Pancreas (tissue), 10 donors: ENCODE data around the gene CAMKMT. TPM values are rescaled to one million over a fixed set of nuclear protein-coding genes. Genes with fewer than 3 reads are reported as not detected.

Experiments
- ATAC-seq, 4 donors: fragments of 200-7000 bp; cut with Tn5 transposase; one replicate each; pipeline versions ENCODE4 v1.8.0 to v1.9.1; 2020; ENCODE audit warnings: mild to moderate bottlenecking in 4 of 4, moderate library complexity in 4 of 4
- DNase-seq, 6 donors: peaks; one replicate each; pipeline ENCODE4 v3.0.0-alpha.2; 2020
- FAIRE-seq: peaks from 2 replicates; lab custom pipeline; 2012; peaks lifted over from hg19 to GRCh38; lab: Jason Lieb, UNC
- H3K27ac ChIP-seq, 4 donors: fragments of 200-600 bp; sonication (generic); 1 replicate in 3 of 4; 2 replicates in 1 of 4; pipeline versions ENCODE4 v1.5.0 to v1.8.0; 2020
- H3K27me3 ChIP-seq, 4 donors: fragments of 200-600 bp; one replicate each; pipeline ENCODE4 v1.8.0; 2021
- H3K36me3 ChIP-seq, 3 donors: fragments of 200-600 bp; sonication (generic) in 1 of 3; one replicate each; pipeline versions ENCODE4 v1.5.0 to v1.8.0; 2020 to 2021
- H3K4me1 ChIP-seq, 3 donors: fragments of 200-600 bp; one replicate each; pipeline ENCODE4 v1.8.0; 2021
- H3K4me3 ChIP-seq, 4 donors: fragments of 200-600 bp; sonication (generic) in 2 of 4; one replicate each; pipeline versions ENCODE4 v1.5.0 to v1.8.0; 2020 to 2021
- H3K9me3 ChIP-seq, 4 donors: fragments of 200-600 bp; one replicate each; pipeline ENCODE4 v1.8.0; 2021
- WGBS, 2 donors: extraction: QIAGEN DNeasy Blood & Tissue Kit; methylation state at CpG; one replicate each; pipeline ENCODE4 v1.1.7; 2013; 5-methylcytosine and 5-hydroxymethylcytosine counted together
- intact Hi-C, 3 donors: fragments of 100-400 bp; cut with DNase I; formaldehyde crosslinking; loops; one replicate each; pipeline versions ENCODE4 v1.11.1 to v1.14.2; 2022
- polyA plus RNA-seq, 2 donors: library from polyadenylated mRNA; stranded (reverse); fragments of 200-250 nt; gene quantifications; one replicate each; pipeline ENCODE4 v1.2.3, GENCODE V29; 2013
- total RNA-seq, 6 donors: library from RNA; stranded (reverse); fragmentation: NEBNext Ultra II Directional in 4 of 6; extraction: Animal tissue kit (Norgen Biotek cat#: 25700) in 4 of 6; gene quantifications; one replicate each; pipeline versions ENCODE4 v1.2.1 to v1.2.4, GENCODE V29; 2021 to 2023
- TF ChIP-seq, protein P1 (sequence below), 4 donors: fragments of 200-600 bp; sonication (generic) in 3 of 4; IDR thresholded peaks; one replicate each; pipeline versions ENCODE4 v1.5.0 to v1.8.0; 2021; ENCODE audit warnings: antibody characterized with exemption in 4 of 4
- donor health status: healthy with polysubstance abuse.
- donor health status: DM: no; HTN: no; CAD: no; lungs with moderate emphysema.
- donor health status: DM: no; HTN: no; CAD: no.
- donor health status: control.
- donor health status: control.
- donor health status: Bipolar disorder and iron deficiency.
- donor health status: DM: yes; HTN: yes; CAD: no.
- donor health status: DM: no; HTN: no; CAD: no.
- donor health status: DM: no; HTN: no; CAD: no.
- donor health status: DM: yes; HTN: yes; CAD: no.

The CAMKMT gene
- total and polyA plus RNA-seq, 8 donors: 4.6 to 11.9 (median 8.3) TPM

DNA sequence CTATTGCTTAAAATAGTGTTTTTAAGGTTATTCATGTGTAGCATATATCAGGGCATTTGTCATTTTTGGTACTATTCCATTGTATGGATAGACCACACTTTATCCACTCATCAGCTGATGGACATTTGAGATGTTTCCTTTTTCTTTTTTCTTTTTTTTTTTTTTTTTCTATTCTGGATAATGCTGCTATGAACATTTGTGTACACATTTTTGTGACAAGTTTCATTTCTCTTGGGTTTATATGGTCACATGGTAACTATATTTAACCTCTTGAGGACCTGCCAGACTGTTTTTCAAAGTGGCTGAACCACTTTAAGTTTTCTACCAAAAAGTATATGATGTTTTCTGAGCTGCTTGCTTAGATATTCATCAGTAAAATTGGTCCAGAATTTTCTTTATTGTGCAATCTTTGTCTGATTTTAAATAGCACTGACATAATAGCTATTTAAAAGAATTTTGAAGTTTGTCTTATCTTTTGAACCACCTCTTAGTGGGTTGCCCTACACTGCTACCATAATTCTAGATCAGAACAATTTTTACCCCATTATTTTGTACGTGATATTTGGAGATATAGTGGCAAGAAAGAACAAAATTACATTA is 360.4 kb downstream of the CAMKMT start:
- no peaks in the 10 kb centered on the region for H3K9me3 ChIP-seq
- FAIRE-seq (no peak), ATAC-seq (no peak), DNase-seq (no peak)
- no peaks in the 10 kb centered on the region for H3K27me3 ChIP-seq
- intact Hi-C loops: no loop called here
- no peaks in the 10 kb centered on the region for H3K36me3 ChIP-seq
- H3K27ac ChIP-seq: no peak overlapping the region
- no peak overlapping the region for H3K4me3 ChIP-seq
- TF ChIP-seq, protein P1, sequence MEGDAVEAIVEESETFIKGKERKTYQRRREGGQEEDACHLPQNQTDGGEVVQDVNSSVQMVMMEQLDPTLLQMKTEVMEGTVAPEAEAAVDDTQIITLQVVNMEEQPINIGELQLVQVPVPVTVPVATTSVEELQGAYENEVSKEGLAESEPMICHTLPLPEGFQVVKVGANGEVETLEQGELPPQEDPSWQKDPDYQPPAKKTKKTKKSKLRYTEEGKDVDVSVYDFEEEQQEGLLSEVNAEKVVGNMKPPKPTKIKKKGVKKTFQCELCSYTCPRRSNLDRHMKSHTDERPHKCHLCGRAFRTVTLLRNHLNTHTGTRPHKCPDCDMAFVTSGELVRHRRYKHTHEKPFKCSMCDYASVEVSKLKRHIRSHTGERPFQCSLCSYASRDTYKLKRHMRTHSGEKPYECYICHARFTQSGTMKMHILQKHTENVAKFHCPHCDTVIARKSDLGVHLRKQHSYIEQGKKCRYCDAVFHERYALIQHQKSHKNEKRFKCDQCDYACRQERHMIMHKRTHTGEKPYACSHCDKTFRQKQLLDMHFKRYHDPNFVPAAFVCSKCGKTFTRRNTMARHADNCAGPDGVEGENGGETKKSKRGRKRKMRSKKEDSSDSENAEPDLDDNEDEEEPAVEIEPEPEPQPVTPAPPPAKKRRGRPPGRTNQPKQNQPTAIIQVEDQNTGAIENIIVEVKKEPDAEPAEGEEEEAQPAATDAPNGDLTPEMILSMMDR (IDR thresholded peaks at IDR 0.05): no peak
- 94 to 95% methylated on average over 1 of the region's 1 CpG for WGBS, 2 donors
- no peaks in the 10 kb centered on the region for H3K4me1 ChIP-seq

DNA sequence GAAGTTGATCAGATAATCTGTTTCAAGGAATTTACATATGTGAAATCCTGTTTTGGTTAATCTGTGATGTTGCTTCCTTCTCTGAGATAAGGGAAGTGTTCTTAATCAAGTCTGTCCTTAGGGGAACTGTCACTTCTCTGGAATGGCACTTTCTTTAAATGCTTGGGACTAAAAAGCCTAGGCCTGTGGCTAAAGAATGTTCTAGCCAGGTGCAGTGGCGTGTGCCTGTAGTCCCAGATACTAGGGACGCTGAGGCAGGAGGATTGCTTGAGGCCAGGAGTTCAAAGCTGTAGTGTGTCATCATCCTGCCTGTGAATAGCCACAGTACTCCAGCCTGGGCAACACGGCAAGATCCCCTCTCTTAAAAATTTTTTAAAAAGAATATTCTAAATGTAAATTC is 362.2 kb downstream of the CAMKMT start:
- Histone ChIP-seq H3K4me3 (no peak overlapping the region), H3K27ac (no peak overlapping the region), H3K36me3 (no peaks in the 10 kb centered on the region), H3K9me3 (no peaks in the 10 kb centered on the region), H3K4me1 (no peaks in the 10 kb centered on the region), H3K27me3 (no peaks in the 10 kb centered on the region)
- TF ChIP-seq, protein P1 (IDR thresholded peaks at IDR 0.05): no peak
- intact Hi-C loops: no loop called here
- ATAC-seq (no peak), FAIRE-seq (no peak), DNase-seq (no peak)
- 92 to 96% methylated on average over 3 of the region's 3 CpGs for WGBS, 2 donors

DNA sequence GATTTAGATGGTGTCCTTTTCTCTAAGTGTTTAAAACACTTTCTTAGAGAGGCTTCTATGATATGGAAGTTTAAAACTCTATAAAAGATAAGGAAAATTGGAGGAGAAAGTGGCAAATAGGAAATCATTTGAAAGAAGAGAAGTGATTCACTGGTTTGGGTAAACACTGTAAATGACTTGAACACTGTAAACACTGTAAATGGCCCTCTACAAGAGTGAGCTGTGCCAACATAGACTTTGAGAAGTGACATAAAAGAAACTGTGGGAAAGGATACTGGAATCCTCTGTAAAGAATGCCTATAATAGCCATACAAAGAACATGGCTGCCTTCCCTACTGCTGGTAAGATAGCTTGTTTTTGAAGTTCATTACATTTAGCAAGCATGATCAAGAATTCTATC is 368.8 kb downstream of the CAMKMT start:
- Histone ChIP-seq H3K27me3 (no peaks in the 10 kb centered on the region), H3K9me3 (no peaks in the 10 kb centered on the region), H3K27ac (no peak overlapping the region), H3K36me3 (no peaks in the 10 kb centered on the region), H3K4me3 (no peak overlapping the region), H3K4me1 (no peaks in the 10 kb centered on the region)
- no peak for FAIRE-seq
- intact Hi-C loops: no loop called here
- no peak for DNase-seq
- ATAC-seq: no peak
- TF ChIP-seq, protein P1 (IDR thresholded peaks at IDR 0.05): no peak

DNA sequence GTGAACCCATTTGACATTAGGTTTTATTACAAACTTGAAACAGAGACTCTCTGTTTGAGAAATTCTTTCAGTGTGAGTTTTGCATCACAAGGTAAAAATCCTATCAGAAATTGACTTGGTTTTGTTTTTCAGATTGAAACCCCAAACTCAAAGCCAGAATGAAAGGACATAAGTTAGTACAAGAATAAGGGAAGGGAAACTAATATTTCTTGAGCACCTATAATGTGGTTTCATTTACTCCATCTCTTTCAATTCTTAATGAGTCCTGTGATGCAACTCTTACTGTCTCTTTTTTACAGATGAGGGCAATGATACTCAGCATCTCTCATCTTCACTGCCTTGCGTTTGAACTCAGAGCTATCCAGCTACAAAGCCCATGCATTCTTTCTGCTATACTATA is 369.8 kb downstream of the CAMKMT start:
- intact Hi-C loops: no loop called here
- DNase-seq: no peak
- no peak overlapping the region for H3K27ac ChIP-seq
- H3K36me3 ChIP-seq: no peaks in the 10 kb centered on the region
- 95 to 100% methylated on average over 1 of the region's 1 CpG for WGBS, 2 donors
- FAIRE-seq: no peak
- H3K9me3 ChIP-seq: no peaks in the 10 kb centered on the region
- H3K4me1 ChIP-seq: no peaks in the 10 kb centered on the region
- H3K4me3 ChIP-seq: no peak overlapping the region
- ATAC-seq: no peak
- no peaks in the 10 kb centered on the region for H3K27me3 ChIP-seq
- TF ChIP-seq, protein P1 (IDR thresholded peaks at IDR 0.05): no peak

DNA sequence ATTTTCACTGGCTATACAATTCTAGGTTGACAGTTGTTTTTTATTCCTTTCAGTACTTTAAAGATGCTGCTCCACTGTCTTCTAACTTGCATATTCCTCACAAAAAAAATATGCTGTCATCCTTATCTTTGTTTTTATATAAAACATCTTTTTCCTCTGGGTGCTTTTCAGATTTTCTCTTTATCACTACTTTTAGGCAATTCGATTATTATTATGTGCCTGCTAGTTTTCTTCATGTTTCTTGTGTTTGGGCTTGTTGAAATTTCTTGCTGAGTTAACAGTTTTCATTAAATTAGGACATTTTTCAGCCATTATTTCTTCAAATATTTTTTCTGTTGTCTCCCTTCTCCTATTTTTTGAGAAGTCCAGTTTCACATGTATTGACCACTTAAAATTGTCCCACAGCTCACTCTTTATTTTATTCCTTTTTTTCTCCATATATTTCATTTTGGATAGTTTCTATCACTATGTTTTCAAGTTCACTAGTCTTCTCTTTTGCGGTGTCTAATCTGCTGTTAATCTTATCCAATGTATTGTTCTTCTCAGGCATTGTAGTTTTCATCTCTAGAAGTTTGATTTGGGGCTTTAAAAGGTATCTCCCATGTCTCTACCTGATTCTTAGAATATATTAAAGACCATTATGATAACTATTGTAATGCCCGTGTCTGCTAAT is 374.7 kb downstream of the CAMKMT start:
- Histone ChIP-seq H3K27me3 (no peaks in the 10 kb centered on the region), H3K4me1 (no peaks in the 10 kb centered on the region), H3K9me3 (no peaks in the 10 kb centered on the region), H3K27ac (no peak overlapping the region), H3K4me3 (no peak overlapping the region), H3K36me3 (no peaks in the 10 kb centered on the region)
- ATAC-seq (no peak), DNase-seq (no peak), FAIRE-seq (no peak)
- WGBS, 2 donors: 91 to 93% methylated on average over 3 of the region's 3 CpGs
- TF ChIP-seq, protein P1 (IDR thresholded peaks at IDR 0.05): no peak
- intact Hi-C loops: no loop called here
